HG03095 (cell line): ENCODE data around the gene CCDC201.
"Not testable (repeated sequence)": the region's sequence is repeated elsewhere in the genome, so short reads cannot be mapped to it uniquely, and the experiment has no call there.

Experiments used
- ATAC-seq: cut with Tn5 transposase; IDR thresholded peaks from one replicate; pipeline ENCODE4 v1.9.1; 2021; ENCODE audit warnings: moderate library complexity; ENCODE audit not compliant: unreplicated experiment

Gene CCDC201

GRCh38 chr7:45827731-45828130 is 45.2 kb downstream of the CCDC201 start:
- ATAC-seq: not testable (repeated sequence)

- ATAC-seq: not testable (repeated sequence)
Observed at GRCh38 chr7:45826550-45826949, 46.3 kb downstream of the CCDC201 start.

GRCh38 chr7:45818763-45819162 is 54.1 kb downstream of the CCDC201 start:
- ATAC-seq: not testable (repeated sequence)

DNA sequence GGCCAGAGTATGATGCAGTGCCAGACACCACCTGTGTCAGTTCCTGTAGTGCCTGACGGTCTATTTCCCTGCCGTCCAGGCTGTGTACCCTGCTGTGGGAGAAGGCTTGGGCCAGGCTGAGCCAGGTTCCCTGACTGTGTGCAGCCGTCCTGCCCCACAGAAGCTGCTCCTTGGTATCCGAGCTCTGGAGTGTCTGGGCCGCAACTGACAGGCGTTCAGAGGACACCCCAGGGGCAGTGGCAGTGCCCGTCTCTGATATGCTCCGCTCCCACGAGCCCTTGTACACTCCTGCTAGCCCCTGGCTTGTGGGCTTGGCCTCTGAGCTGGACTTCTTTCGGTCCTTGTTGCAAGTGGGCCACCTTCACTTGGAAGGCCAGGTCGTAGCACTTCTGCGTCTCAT is 55.0 kb downstream of the CCDC201 start:
- not testable (repeated sequence) for ATAC-seq

- ATAC-seq: not testable (repeated sequence)
Observed at GRCh38 chr7:45817016-45817415, 55.9 kb downstream of the CCDC201 start.

DNA sequence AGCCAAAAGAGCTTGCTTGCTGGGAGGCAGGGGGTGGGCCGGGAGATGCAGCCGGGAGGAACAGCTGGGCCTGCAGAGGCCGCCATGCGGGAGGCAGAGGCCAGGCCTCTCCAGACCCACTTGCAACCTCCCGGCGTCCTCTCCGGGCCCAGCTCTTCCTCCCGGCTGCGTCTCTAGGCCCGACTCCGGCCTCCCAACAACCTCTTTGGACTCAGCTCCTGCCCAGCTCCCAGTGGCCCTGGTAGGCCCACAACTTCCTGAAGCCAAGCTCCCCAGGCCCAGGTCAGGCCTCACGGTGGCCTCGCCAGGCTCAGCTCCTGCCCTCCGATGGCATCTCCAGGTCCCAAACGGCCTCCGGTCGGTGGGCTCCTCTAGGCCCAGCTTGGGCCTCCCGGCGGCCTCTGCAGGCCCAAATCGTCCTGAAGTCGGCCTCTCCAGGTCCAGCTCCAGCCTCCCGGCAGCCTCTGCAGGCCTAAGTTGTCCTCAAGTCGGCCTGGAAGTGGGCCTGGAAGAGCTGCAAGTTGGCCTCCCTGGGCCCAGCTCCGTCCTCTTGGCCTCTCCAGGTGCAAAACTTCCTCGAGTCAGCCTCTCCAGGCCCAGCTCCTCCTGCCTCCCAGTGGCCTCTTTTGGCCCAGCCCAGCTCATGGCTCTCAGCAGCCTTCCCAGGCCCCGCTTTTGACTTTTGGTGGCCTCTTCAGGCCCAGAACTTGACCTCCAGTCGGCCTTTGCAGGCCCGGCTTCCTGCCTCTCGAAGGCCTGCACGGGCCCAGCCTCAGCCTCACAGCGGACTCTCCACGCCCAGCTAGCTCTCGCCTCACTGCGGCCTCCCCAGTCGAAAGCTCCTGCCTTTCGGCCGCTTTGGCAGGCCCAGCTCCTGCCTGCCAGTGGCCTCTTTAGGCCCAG is 58.4 kb downstream of the CCDC201 start:
- not testable (repeated sequence) for ATAC-seq

DNA sequence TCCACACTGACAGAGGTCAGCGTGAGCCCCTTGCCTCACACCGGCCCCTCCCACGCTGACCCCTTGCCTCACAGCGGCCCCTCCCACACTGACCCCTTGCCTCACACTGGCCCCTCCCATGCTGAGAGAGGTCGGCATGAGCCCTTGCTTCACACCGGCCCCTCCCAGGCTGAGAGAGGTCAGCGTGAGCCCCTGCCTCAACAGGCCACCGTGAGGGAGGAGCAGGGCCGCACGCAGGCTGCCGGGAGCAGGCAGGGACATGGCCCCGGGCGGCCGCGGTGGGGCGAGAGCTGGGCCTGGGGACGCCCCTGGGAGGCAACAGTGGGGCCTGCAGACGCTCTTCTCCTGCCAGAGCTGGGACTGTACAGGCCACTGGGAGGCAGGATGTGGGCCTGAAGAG is 59.1 kb downstream of the CCDC201 start:
- ATAC-seq: not testable (repeated sequence)

GRCh38 chr7:45812946-45813345 is 59.9 kb downstream of the CCDC201 start:
- no peak for ATAC-seq

DNA sequence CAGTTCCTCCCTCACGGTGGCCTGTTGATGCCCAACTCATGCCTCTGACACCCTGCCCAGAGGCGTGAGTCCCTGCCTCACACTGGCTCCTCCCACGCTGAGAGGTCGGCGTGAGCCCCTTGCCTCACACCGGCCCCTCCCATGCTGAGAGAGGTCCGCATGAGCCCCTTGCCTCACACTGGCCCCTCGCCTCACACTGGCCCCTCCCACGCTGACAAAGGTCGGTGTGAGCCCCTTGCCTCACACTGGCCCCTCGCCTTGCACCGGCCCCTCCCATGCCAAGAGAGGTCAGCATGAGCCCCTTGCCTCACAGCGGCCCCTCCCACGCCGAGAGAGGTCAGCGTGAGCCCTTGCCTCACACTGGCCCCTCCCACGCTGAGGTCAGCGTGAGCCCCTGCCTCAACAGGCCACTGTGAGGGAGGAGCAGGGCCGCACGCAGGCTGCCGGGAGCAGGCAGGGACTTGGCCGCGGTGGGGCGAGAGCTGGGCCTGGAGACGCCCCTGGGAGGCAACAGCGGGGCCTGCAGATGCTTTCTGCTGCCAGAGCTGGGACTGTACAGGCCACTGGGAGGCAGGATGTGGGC is 61.1 kb downstream of the CCDC201 start:
- ATAC-seq: not testable (repeated sequence)

- ATAC-seq: not testable (repeated sequence)
Observed at GRCh38 chr7:45810451-45811005, 62.4 kb downstream of the CCDC201 start.
